PC-9 (cell line): ENCODE results near the gene CPEB1. TPM values are rescaled to one million over a fixed set of nuclear protein-coding genes. Genes with fewer than 3 reads are reported as not detected.

Experiments used
- BruUV-seq: library from RNA; stranded (reverse); fragments of 400-500 nt; replicated peaks from 2 replicates; lab custom pipeline; 2021; lab: Mats Ljungman, UMichigan
- CTCF ChIA-PET: fragments of 300-600 bp; sonication (Branson Sonifier 250); formaldehyde crosslinking; loops from one replicate; lab custom pipeline; 2022; ENCODE audit warnings: antibody characterized with exemption; lab: Charles Lee
- POLR2A ChIA-PET: fragments of 300-600 bp; sonication (Branson Sonifier 250); formaldehyde crosslinking; loops from one replicate; lab custom pipeline; 2022; ENCODE audit warnings: antibody characterized with exemption; ENCODE audit not compliant: unreplicated experiment; lab: Charles Lee
- DNase-seq, 2 experiments: peaks; one replicate each; pipeline versions ENCODE4 v3.0.0 to v3.0.0-alpha.2; 2015 to 2022; ENCODE audit warnings: mixed read lengths in 1 of 2
- H2AFZ ChIP-seq: fragments of 200-600 bp; sonication (generic); 2 replicates; pipeline ENCODE4 v1.8.1; 2017; ENCODE audit warnings: antibody characterized with exemption
- H3F3A ChIP-seq: fragments of 200-600 bp; sonication (generic); 2 replicates; pipeline ENCODE4 v1.8.1; 2017; ENCODE audit warnings: antibody characterized with exemption, mild to moderate bottlenecking, low read depth; ENCODE audit not compliant: insufficient read depth
- H3K27ac ChIP-seq: fragments of 200-600 bp; sonication (generic); 2 replicates; pipeline ENCODE4 v1.6.1; 2016; ENCODE audit warnings: mixed run types
- H3K27me3 ChIP-seq: fragments of 200-600 bp; sonication (generic); 2 replicates; pipeline ENCODE4 v1.6.1; 2016; ENCODE audit warnings: low read depth, mixed run types; ENCODE audit not compliant: insufficient read depth
- H3K36me3 ChIP-seq: fragments of 200-600 bp; sonication (generic); 2 replicates; pipeline ENCODE4 v1.6.1; 2016; ENCODE audit warnings: low read depth, mixed run types
- H3K4me1 ChIP-seq: fragments of 200-600 bp; sonication (generic); replicated peaks from 2 replicates; pipeline ENCODE4 v1.6.1; 2016; ENCODE audit warnings: mixed run types; ENCODE audit not compliant: insufficient read depth
- H3K4me2 ChIP-seq: fragments of 200-600 bp; sonication (generic); 2 replicates; pipeline ENCODE4 v1.6.1; 2017; ENCODE audit warnings: mixed run types
- H3K4me3 ChIP-seq: fragments of 200-600 bp; sonication (generic); 2 replicates; pipeline ENCODE4 v1.6.1; 2016; ENCODE audit warnings: mixed run types
- H3K79me2 ChIP-seq: fragments of 200-600 bp; sonication (generic); 2 replicates; pipeline ENCODE4 v1.6.1; 2017; ENCODE audit warnings: low read depth, mixed run types
- H3K9me2 ChIP-seq: fragments of 200-600 bp; sonication (generic); 2 replicates; pipeline ENCODE4 v1.8.1; 2017; ENCODE audit warnings: mild to moderate bottlenecking; ENCODE audit not compliant: insufficient read depth
- H3K9me3 ChIP-seq: fragments of 200-600 bp; sonication (generic); 2 replicates; pipeline ENCODE4 v1.8.1; 2016; ENCODE audit warnings: low read depth; ENCODE audit not compliant: insufficient read depth
- H4K20me1 ChIP-seq: fragments of 200-600 bp; sonication (generic); 2 replicates; pipeline ENCODE4 v1.8.1; 2017; ENCODE audit not compliant: insufficient read depth
- CTCF ChIP-seq: fragments of 200-600 bp; sonication (generic); conservative IDR thresholded peaks from 2 replicates; pipeline ENCODE4 v1.6.1; 2017; ENCODE audit warnings: mixed run types, antibody characterized with exemption, mild to moderate bottlenecking, moderate library complexity
- EZH2 ChIP-seq: fragments of 200-600 bp; sonication (generic); IDR thresholded peaks from 2 replicates; pipeline ENCODE4 v1.8.0; 2017; ENCODE audit warnings: antibody characterized with exemption, low read depth
- intact Hi-C: fragments of 100-400 bp; cut with micrococcal nuclease; formaldehyde crosslinking; loops from one replicate; pipeline ENCODE4 v1.10.0; 2022; ENCODE audit not compliant: unreplicated experiment
- total RNA-seq: library from RNA; stranded (reverse); gene quantifications from 2 replicates; pipeline ENCODE4 v1.2.3, GENCODE V29; 2021

Gene CPEB1
- total RNA-seq, 1 experiment from 2014 or later = not detected

- no peak for DNase-seq
- Histone ChIP-seq H3K4me1 (no peaks in the 10 kb centered on the region), H3K79me2 (no peaks in the 10 kb centered on the region), H3K9me2 (no peaks in the 10 kb centered on the region), H3K27me3 (peaks cover 14% of the 10 kb centered on the region; the same call in 1 of the 2 replicates), H3K9me3 (no peaks in the 10 kb centered on the region), H2AFZ (no peak overlapping the region), H3K27ac (no peak overlapping the region), H3K4me2 (no peak overlapping the region), H3K4me3 (no peak overlapping the region), H3F3A (no peaks in the 10 kb centered on the region), H4K20me1 (no peaks in the 10 kb centered on the region), H3K36me3 (no peaks in the 10 kb centered on the region)
- intact Hi-C loops = no loop called here
- no TSS peak for BruUV-seq
- ChIA-PET POLR2A (no interaction called here), CTCF (no interaction called here)
- no peak for TF ChIP-seq EZH2
- TF ChIP-seq CTCF = no peak
Measured at GRCh38 chr15:82570721-82571508, 76.2 kb downstream of the CPEB1 start.

- no peak overlapping the region for H2AFZ ChIP-seq
- no peak for TF ChIP-seq CTCF
- no peak for TF ChIP-seq EZH2
- no peaks in the 10 kb centered on the region for H3K36me3 ChIP-seq
- POLR2A ChIA-PET = interaction anchor here (0.8 kb wide), 1 partner anchor 560 kb away, joined by 9 read pairs; no protein-coding TSS in a partner anchor
- no peaks in the 10 kb centered on the region for H3K4me1 ChIP-seq
- no peak for DNase-seq
- intact Hi-C loops = no loop called here
- no peaks in the 10 kb centered on the region for H3K9me3 ChIP-seq
- no peaks in the 10 kb centered on the region for H3K79me2 ChIP-seq
- H4K20me1 ChIP-seq = no peaks in the 10 kb centered on the region
- CTCF ChIA-PET = no interaction called here
- no peaks in the 10 kb centered on the region for H3K9me2 ChIP-seq
- no peak overlapping the region for H3K27ac ChIP-seq
- H3F3A ChIP-seq = no peaks in the 10 kb centered on the region
- H3K4me2 ChIP-seq = no peak overlapping the region
- no TSS peak for BruUV-seq
- H3K4me3 ChIP-seq = no peak overlapping the region
- peaks cover 23% of the 10 kb centered on the region for H3K27me3 ChIP-seq
Measured at GRCh38 chr15:82569834-82570233, 77.3 kb downstream of the CPEB1 start.

- Histone ChIP-seq H3K4me1 (no peaks in the 10 kb centered on the region), H3K27ac (no peak overlapping the region), H3K4me2 (no peak overlapping the region), H3F3A (no peaks in the 10 kb centered on the region), H2AFZ (no peak overlapping the region), H4K20me1 (no peaks in the 10 kb centered on the region), H3K9me2 (no peaks in the 10 kb centered on the region), H3K36me3 (no peaks in the 10 kb centered on the region), H3K79me2 (no peaks in the 10 kb centered on the region), H3K4me3 (no peak overlapping the region), H3K9me3 (no peaks in the 10 kb centered on the region), H3K27me3 (peaks cover 23% of the 10 kb centered on the region)
- intact Hi-C loops = no loop called here
- POLR2A ChIA-PET = interaction anchor here (0.8 kb wide), 1 partner anchor 560 kb away, joined by 9 read pairs; no protein-coding TSS in a partner anchor
- TF ChIP-seq CTCF (no peak), EZH2 (no peak)
- CTCF ChIA-PET = no interaction called here
- no TSS peak for BruUV-seq
- DNase-seq = no peak
Measured at GRCh38 chr15:82568986-82569385, 78.2 kb downstream of the CPEB1 start.
